LNCaP clone FGC (cell line): Measurements from ENCODE around the gene RTN4RL1.

Experiments
- DNase-seq: peaks from one replicate; pipeline ENCODE4 v3.0.0-alpha.2; 2011; ENCODE audit warnings: low read depth
- H3K4me3 ChIP-seq: 2 replicates; pipeline ENCODE4 v1.5.1; 2011; ENCODE audit warnings: mild to moderate bottlenecking, low read depth, low read length, control low read depth
- CTCF ChIP-seq: IDR thresholded peaks from 2 replicates; pipeline ENCODE4 v1.5.1; 2012; ENCODE audit warnings: mild to moderate bottlenecking; ENCODE audit not compliant: control insufficient read depth, insufficient read depth; ENCODE audit errors: extremely low read depth

Gene RTN4RL1

GRCh38 chr17:1969712-1970111, 55.4 kb downstream of the RTN4RL1 start:
- DNase-seq: no peak
- H3K4me3 ChIP-seq: no peak overlapping the region
- no peak for TF ChIP-seq CTCF

GRCh38 chr17:1967213-1967612, 57.9 kb downstream of the RTN4RL1 start:
- DNase-seq: peak; percentile 10
- TF ChIP-seq CTCF: no peak
- H3K4me3 ChIP-seq: no peak overlapping the region

GRCh38 chr17:1966274-1967086, 58.7 kb downstream of the RTN4RL1 start:
- no peak overlapping the region for H3K4me3 ChIP-seq
- TF ChIP-seq CTCF: no peak
- peak; percentile 34 for DNase-seq

GRCh38 chr17:1965556-1966273, 59.4 kb downstream of the RTN4RL1 start:
- no peak for DNase-seq
- no peak overlapping the region for H3K4me3 ChIP-seq
- TF ChIP-seq CTCF: no peak

GRCh38 chr17:1963250-1963649, 61.9 kb downstream of the RTN4RL1 start:
- H3K4me3 ChIP-seq: no peak overlapping the region
- no peak for DNase-seq
- no peak for TF ChIP-seq CTCF

GRCh38 chr17:1961189-1961588, 63.9 kb downstream of the RTN4RL1 start:
- H3K4me3 ChIP-seq: no peak overlapping the region
- DNase-seq: no peak
- no peak for TF ChIP-seq CTCF
